ENCODE results near the gene UGT3A1. TPM values are rescaled to one million over a fixed set of nuclear protein-coding genes. Genes with fewer than 3 reads are reported as not detected.
"Not testable (repeated sequence)": the region's sequence is repeated elsewhere in the genome, so short reads cannot be mapped to it uniquely, and the experiment has no call there.

The UGT3A1 gene
- total RNA-seq, 1 donor from 2014 or later = 0.38 TPM

DNA sequence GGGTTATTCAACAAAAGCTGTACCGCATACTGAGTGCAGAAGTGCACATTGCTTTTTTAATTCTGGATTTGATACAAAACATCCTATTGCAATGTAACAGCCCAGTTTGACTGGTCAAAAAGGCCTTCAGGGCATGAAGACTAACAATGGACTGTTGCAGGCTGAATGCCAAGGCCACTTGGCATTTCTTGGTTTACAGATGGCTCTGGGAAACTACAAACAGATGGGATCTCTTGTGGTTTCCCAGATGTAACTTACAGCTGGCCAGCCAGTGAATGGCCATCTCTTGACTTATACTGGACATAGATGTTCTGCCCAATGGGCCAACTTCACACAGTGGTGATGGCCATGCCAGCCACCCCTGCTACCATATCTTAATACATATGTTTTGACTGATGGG, 38.7 kb upstream of the UGT3A1 start:
- Histone ChIP-seq H3K4me3 (ENCODE audit: low read depth, low read length) (no peak overlapping the region), H3K27me3 (ENCODE audit: control insufficient read depth, insufficient read depth, low read length) (no peaks in the 10 kb centered on the region), H3K36me3 (ENCODE audit: control insufficient read depth, insufficient read depth, low read length) (no peaks in the 10 kb centered on the region)
- TF ChIP-seq, protein P1, sequence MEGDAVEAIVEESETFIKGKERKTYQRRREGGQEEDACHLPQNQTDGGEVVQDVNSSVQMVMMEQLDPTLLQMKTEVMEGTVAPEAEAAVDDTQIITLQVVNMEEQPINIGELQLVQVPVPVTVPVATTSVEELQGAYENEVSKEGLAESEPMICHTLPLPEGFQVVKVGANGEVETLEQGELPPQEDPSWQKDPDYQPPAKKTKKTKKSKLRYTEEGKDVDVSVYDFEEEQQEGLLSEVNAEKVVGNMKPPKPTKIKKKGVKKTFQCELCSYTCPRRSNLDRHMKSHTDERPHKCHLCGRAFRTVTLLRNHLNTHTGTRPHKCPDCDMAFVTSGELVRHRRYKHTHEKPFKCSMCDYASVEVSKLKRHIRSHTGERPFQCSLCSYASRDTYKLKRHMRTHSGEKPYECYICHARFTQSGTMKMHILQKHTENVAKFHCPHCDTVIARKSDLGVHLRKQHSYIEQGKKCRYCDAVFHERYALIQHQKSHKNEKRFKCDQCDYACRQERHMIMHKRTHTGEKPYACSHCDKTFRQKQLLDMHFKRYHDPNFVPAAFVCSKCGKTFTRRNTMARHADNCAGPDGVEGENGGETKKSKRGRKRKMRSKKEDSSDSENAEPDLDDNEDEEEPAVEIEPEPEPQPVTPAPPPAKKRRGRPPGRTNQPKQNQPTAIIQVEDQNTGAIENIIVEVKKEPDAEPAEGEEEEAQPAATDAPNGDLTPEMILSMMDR (IDR thresholded peaks at IDR 0.05; ENCODE audit: insufficient read depth, low read length, poor library complexity, severe bottlenecking) = no peak
- DNase-seq (ENCODE audit: low read depth) = no peak

DNA sequence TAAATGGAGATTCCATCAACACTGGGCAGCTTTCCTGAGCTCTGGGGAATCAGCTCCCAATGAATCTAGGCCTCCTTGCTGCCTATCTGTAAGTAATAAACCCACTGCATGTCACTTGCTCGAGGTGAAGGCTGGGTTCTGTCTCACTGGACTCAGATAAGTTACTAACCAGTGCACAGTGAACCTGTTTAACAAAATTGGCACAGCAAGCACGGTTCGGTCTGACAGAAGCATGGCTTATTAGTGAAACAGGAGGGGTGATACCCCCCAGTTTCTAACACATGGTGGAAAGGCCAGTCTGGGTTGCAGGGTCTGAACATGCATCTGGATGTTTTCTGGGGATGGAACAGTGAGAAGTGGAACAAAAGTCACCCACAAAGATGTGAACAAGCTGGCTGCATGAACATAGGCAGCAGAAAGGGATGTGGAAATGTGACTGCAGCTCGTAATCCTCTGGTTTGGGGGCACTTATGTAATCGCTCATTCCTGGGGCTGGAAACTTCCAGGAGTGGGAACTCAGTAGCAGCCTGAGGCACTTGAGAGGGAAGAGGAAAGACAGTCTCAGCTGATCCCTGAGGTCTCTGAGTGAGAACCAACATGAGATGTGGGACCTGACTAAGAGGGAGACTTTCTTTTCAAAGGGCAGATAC, 37.8 kb upstream of the UGT3A1 start:
- DNase-seq (ENCODE audit: low read depth) = no peak
- no peak overlapping the region for H3K4me3 ChIP-seq (ENCODE audit: low read depth, low read length)
- TF ChIP-seq, protein P1 (IDR thresholded peaks at IDR 0.05; ENCODE audit: insufficient read depth, low read length, poor library complexity, severe bottlenecking) = no peak
- no peaks in the 10 kb centered on the region for H3K36me3 ChIP-seq (ENCODE audit: control insufficient read depth, insufficient read depth, low read length)
- H3K27me3 ChIP-seq (ENCODE audit: control insufficient read depth, insufficient read depth, low read length) = no peaks in the 10 kb centered on the region

DNA sequence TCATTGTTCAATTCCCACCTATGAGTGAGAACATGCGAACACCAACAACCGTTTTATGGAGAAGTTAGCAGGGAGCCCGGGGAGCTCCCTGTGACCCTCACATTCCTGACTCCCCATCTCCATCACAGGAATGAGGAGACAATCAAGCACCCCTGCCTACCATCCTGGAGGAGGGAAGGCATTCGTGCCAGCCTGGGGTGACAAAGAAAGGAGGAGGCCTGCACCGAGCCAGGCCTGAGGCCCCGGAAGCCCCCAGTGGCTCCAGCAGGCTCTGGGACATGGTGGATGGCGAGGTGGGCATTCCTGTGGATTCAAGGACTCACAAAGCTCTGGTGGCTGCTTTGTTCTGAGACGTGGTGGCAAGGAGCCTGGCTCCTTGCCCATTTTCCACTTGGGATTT, 36.5 kb upstream of the UGT3A1 start:
- no peak for DNase-seq (ENCODE audit: low read depth)
- no peaks in the 10 kb centered on the region for H3K36me3 ChIP-seq (ENCODE audit: control insufficient read depth, insufficient read depth, low read length)
- H3K4me3 ChIP-seq (ENCODE audit: low read depth, low read length) = no peak overlapping the region
- TF ChIP-seq, protein P1 (IDR thresholded peaks at IDR 0.05; ENCODE audit: insufficient read depth, low read length, poor library complexity, severe bottlenecking) = no peak
- no peaks in the 10 kb centered on the region for H3K27me3 ChIP-seq (ENCODE audit: control insufficient read depth, insufficient read depth, low read length)

DNA sequence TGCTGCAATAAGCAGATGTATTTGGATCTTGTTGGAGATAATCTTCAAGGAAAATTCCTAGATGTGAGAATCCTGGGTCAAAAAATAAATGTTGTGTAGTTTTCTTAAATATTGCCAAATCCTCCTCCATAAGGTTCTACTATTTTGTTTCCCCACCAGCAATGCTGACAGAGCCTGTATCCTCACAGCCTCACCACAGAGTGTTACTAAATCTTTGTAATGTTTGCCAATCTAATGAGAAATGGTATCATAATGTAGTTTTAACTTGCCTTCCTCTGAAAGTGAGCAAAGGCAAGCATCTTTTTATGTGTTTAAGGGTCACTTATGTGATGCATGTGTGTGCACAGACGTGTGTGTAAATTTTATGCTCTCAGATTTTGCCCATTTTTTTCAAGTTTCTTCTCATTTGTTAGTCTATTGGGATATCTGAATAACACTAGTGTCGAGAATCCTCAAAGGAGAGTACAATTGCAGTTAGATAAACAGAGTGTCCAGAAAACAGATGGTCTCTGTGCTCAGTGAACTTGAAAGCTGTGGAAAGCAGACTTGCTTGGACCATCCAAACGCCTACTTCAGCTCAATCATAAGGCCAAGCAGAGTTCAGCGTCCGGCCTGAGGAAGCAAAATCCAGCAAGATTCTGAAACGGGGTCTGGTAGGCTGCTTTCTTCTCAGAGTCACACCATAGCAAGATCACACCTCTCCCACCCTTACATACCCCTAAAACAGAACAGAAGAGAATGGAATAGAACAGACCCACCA, 35.7 kb upstream of the UGT3A1 start:
- Histone ChIP-seq H3K36me3 (ENCODE audit: control insufficient read depth, insufficient read depth, low read length) (no peaks in the 10 kb centered on the region), H3K27me3 (ENCODE audit: control insufficient read depth, insufficient read depth, low read length) (no peaks in the 10 kb centered on the region), H3K4me3 (ENCODE audit: low read depth, low read length) (no peak overlapping the region)
- TF ChIP-seq, protein P1 (IDR thresholded peaks at IDR 0.05; ENCODE audit: insufficient read depth, low read length, poor library complexity, severe bottlenecking) = no peak
- DNase-seq (ENCODE audit: low read depth) = no peak

DNA sequence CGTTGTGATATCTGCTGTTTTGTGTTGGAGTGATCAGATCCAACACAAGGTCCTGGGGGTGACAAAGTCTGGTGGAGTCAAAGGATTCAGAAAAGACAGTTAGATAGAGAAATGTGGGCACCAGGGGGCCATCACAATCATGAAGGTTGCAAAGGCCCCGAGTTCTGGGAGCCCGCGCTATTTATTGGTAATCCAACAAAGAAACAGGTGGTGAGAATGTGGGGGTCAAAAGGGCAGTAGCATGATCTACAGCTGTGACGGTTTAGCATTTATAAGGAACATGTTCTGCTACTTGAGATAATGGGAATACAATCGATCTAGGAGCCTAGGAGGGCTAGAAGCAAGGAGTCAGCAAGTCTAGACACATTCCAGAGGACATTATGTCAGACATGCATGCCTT, 31.1 kb upstream of the UGT3A1 start:
- H3K36me3 ChIP-seq (ENCODE audit: control insufficient read depth, insufficient read depth, low read length); DNase-seq (ENCODE audit: low read depth); H3K27me3 ChIP-seq (ENCODE audit: control insufficient read depth, insufficient read depth, low read length); H3K4me3 ChIP-seq (ENCODE audit: low read depth, low read length): not testable (repeated sequence)

DNA sequence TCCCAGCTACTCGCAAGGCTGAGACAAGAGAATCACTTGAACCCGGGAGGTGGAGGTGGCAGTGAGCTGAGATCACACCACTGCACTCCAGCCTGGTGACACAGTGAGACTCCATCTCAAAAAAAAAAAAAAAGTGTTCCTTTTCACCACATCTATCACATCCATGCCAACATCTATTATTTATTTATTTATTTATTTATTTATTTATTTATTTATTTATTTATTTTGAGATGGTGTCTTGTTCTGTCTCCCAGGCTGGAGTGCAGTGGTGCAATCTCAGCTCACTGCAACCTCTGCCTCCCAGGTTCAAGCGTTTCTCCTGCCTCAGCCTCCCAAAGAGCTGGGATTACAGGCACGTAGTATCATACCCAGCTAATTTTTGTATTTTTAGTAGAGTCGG, 28.4 kb upstream of the UGT3A1 start:
- H3K36me3 ChIP-seq (ENCODE audit: control insufficient read depth, insufficient read depth, low read length); DNase-seq (ENCODE audit: low read depth): not testable (repeated sequence)

DNA sequence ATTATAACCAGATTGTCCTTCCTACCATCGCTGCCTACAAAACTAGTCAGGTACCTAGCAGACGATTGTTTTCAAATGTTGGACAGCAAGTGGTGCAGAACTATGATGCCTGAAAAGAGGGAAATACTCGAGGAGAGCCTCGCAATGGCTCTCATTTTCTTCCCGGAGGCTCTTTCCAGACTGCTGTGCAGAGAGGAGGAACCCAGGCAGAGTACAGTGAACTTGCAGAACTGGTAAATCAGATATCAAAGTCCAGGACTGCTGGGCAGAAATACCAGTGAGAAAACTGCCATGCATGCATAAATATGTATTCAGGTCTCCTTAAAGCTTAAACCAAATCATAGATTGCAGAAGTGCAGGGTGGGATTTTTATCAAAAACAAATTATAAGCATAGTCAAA, 26.4 kb upstream of the UGT3A1 start:
- Histone ChIP-seq H3K27me3 (ENCODE audit: control insufficient read depth, insufficient read depth, low read length) (no peaks in the 10 kb centered on the region), H3K36me3 (ENCODE audit: control insufficient read depth, insufficient read depth, low read length) (no peaks in the 10 kb centered on the region), H3K4me3 (ENCODE audit: low read depth, low read length) (no peak overlapping the region)
- TF ChIP-seq, protein P1 (IDR thresholded peaks at IDR 0.05; ENCODE audit: insufficient read depth, low read length, poor library complexity, severe bottlenecking) = no peak
- DNase-seq (ENCODE audit: low read depth) = no peak

More for the DNA sequence above, 28.4 kb upstream of the UGT3A1 start:
- not testable (repeated sequence) for H3K27me3 ChIP-seq (ENCODE audit: control insufficient read depth, insufficient read depth, low read length); H3K4me3 ChIP-seq (ENCODE audit: low read depth, low read length)

All from kidney epithelial cell (primary cell).